Panc1 (cell line): ENCODE measurements around the gene APOF.

Source experiments
- POLR2AphosphoS5 ChIP-seq: IDR thresholded peaks from 2 replicates; pipeline ENCODE4 v1.6.1; 2012; ENCODE audit warnings: mild to moderate bottlenecking, low read depth, low read length, moderate library complexity
- SIN3A ChIP-seq: IDR thresholded peaks from 2 replicates; pipeline ENCODE4 v1.6.1; 2012; ENCODE audit warnings: low read depth, mild to moderate bottlenecking, low read length, moderate library complexity, borderline replicate concordance; ENCODE audit not compliant: insufficient read depth
- TCF7L2 ChIP-seq: IDR thresholded peaks from 2 replicates; pipeline ENCODE4 v1.6.1; 2011; ENCODE audit warnings: mild to moderate bottlenecking, low read depth, low read length, inconsistent platforms
- TF ChIP-seq, protein P1 (sequence below): fragments of 450-650 bp; IDR thresholded peaks from 2 replicates; pipeline ENCODE4 v1.5.1; 2017; ENCODE audit warnings: mild to moderate bottlenecking
- TF ChIP-seq, protein P2 (sequence below), 2 experiments: IDR thresholded peaks; 2 replicates each; pipeline ENCODE4 v1.6.1; 2011 to 2012; ENCODE audit warnings: low read depth in 2 of 2, control low read depth in 1 of 2, low read length in 1 of 2, mild to moderate bottlenecking in 1 of 2, moderate library complexity in 1 of 2; ENCODE audit not compliant: insufficient read depth in 1 of 2

DNA sequence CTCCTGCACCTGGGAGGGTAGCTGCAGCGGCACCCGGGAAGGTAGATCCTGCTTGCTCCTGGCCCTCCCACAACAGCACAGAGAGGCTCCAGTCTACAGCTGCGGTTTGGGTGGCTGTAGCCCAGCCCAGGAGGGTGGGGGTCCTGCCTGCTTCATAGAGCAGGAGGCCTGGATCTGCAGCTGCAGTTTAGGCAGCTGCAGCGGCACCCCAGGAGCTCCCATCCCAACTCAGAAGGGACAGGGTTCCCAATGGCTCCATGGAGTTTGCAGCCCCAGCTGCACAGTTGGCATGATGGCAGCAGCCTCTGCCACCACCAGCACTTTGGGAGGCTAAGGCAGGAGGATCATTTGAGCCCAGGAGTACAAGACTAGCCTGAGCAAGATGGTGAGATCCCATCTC, 48.1 kb upstream of the APOF start:
- TF ChIP-seq, protein P1, sequence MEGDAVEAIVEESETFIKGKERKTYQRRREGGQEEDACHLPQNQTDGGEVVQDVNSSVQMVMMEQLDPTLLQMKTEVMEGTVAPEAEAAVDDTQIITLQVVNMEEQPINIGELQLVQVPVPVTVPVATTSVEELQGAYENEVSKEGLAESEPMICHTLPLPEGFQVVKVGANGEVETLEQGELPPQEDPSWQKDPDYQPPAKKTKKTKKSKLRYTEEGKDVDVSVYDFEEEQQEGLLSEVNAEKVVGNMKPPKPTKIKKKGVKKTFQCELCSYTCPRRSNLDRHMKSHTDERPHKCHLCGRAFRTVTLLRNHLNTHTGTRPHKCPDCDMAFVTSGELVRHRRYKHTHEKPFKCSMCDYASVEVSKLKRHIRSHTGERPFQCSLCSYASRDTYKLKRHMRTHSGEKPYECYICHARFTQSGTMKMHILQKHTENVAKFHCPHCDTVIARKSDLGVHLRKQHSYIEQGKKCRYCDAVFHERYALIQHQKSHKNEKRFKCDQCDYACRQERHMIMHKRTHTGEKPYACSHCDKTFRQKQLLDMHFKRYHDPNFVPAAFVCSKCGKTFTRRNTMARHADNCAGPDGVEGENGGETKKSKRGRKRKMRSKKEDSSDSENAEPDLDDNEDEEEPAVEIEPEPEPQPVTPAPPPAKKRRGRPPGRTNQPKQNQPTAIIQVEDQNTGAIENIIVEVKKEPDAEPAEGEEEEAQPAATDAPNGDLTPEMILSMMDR, result no peak
- no peak for TF ChIP-seq POLR2AphosphoS5
- TF ChIP-seq SIN3A, result no peak
- TF ChIP-seq, protein P2, sequence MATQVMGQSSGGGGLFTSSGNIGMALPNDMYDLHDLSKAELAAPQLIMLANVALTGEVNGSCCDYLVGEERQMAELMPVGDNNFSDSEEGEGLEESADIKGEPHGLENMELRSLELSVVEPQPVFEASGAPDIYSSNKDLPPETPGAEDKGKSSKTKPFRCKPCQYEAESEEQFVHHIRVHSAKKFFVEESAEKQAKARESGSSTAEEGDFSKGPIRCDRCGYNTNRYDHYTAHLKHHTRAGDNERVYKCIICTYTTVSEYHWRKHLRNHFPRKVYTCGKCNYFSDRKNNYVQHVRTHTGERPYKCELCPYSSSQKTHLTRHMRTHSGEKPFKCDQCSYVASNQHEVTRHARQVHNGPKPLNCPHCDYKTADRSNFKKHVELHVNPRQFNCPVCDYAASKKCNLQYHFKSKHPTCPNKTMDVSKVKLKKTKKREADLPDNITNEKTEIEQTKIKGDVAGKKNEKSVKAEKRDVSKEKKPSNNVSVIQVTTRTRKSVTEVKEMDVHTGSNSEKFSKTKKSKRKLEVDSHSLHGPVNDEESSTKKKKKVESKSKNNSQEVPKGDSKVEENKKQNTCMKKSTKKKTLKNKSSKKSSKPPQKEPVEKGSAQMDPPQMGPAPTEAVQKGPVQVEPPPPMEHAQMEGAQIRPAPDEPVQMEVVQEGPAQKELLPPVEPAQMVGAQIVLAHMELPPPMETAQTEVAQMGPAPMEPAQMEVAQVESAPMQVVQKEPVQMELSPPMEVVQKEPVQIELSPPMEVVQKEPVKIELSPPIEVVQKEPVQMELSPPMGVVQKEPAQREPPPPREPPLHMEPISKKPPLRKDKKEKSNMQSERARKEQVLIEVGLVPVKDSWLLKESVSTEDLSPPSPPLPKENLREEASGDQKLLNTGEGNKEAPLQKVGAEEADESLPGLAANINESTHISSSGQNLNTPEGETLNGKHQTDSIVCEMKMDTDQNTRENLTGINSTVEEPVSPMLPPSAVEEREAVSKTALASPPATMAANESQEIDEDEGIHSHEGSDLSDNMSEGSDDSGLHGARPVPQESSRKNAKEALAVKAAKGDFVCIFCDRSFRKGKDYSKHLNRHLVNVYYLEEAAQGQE (IDR thresholded peaks at IDR 0.05; ENCODE audit: insufficient read depth in 1 of 2, low read depth in 2 of 2, low read length in 1 of 2), result no peak
- no peak for TF ChIP-seq TCF7L2
